Measurements from ENCODE around the gene ZBTB18. TPM values are rescaled to one million over a fixed set of nuclear protein-coding genes. Genes with fewer than 3 reads are reported as not detected.

Gene ZBTB18
- total and polyA plus RNA-seq, 10 donors = 17.2 to 43.0 (median 32.8) TPM

DNA sequence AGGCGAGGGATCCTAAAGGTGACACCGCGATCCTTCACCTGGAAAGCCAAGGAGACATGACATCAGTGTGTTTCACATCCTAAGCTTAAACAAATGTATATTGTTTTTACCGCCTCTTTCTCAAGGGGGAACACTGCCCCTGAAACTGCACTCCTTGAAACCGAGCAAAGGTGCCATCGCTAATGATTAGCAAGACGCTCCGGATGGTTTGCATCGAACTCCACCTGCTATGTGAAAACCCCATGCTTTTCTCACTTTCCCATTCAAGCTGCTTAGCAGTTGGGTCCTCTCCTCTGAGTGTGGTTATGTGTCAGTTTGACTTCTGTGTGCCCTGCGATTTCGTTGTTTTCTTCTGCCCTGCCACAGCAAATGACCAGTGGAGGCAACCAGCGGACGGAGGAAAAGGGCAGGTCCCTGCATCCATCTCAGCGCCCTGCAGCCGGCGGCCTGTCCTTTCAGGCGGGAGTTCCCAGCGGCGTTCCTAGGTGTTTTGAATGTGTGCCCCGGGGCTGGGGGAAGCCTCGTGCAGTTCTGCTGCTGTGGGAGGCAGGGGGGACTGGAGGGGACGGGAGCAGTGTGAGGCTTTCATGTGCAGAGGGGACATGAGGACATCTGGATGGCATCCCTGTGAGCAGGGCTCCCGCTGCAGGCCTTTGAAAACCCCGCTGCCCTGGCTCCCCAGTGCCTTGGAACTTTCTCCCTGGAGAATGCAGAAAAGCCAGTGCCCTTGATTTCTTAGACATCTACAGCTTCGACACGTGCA is 16.1 kb downstream of the ZBTB18 start:
- intact Hi-C loops (cut with DNase I; ENCODE audit: low total_unique reads) = no loop called here

GRCh38 chr1:244067893-244068292 is 16.8 kb downstream of the ZBTB18 start:
- TF ChIP-seq POLR2AphosphoS5 (IDR thresholded peaks at IDR 0.05) = no peak
- TF ChIP-seq CTCF (IDR thresholded peaks at IDR 0.05 in 8 of 11, conservative IDR thresholded peaks at IDR 0.05 in 3 of 11) = no peak
- no peak for TF ChIP-seq POLR2A (IDR thresholded peaks at IDR 0.05)
- Histone ChIP-seq H3K9me3 (no peaks in the 10 kb centered on the region), H3K27me3 (replicated peaks in 1 of 7) (no peaks in the 10 kb centered on the region), H3K27ac (no peak overlapping the region), H3K36me3 (no peaks in the 10 kb centered on the region), H3K4me1 (peaks cover 0 to 6% (median 0%) of the 10 kb centered on the region in 6 donors), H3K4me3 (no peak overlapping the region)
- no peak for DNase-seq
- intact Hi-C loops (cut with DNase I; ENCODE audit: low total_unique reads) = no loop called here
- 78 to 86% (median 82%) methylated on average over 4 of the region's 4 CpGs for WGBS, 5 donors

More for the DNA sequence above, 16.1 kb downstream of the ZBTB18 start:
- no peak for TF ChIP-seq POLR2A (IDR thresholded peaks at IDR 0.05)
- TF ChIP-seq POLR2AphosphoS5 (IDR thresholded peaks at IDR 0.05) = no peak
- no peak for TF ChIP-seq CTCF (IDR thresholded peaks at IDR 0.05 in 8 of 11, conservative IDR thresholded peaks at IDR 0.05 in 3 of 11)
- H3K36me3 ChIP-seq = no peaks in the 10 kb centered on the region
- no peak for DNase-seq
- H3K4me1 ChIP-seq = peaks cover 0 to 6% (median 0%) of the 10 kb centered on the region in 6 donors
- no peaks in the 10 kb centered on the region for H3K27me3 ChIP-seq (replicated peaks in 1 of 7)
- 88 to 91% (median 89%) methylated on average over 21 to 26 of the region's 26 CpGs for WGBS, 5 donors
- no peaks in the 10 kb centered on the region for H3K9me3 ChIP-seq
- no peak overlapping the region for H3K27ac ChIP-seq
- no peak overlapping the region for H3K4me3 ChIP-seq

DNA sequence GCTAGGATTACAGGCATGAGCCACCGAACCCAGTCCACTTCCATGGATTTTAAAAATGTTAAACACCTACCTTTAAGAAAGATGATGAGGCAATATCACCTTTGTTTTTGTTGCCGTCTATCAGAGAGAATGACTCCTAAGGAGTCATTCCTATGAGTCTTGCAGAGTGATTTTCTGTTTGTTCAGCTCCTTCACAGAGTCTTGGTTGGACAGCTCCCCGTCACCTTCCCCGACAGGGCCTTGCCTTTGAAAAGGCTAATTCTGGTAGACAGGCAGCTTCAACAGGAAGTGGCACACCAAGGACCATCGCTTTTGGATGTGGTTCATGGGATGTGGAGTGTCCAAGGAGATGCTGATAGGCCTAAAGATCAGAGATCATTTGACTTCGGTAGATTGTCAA is 17.5 kb downstream of the ZBTB18 start:
- H3K9me3 ChIP-seq = no peaks in the 10 kb centered on the region
- 76 to 86% (median 83%) methylated on average over 6 of the region's 6 CpGs for WGBS, 5 donors
- no peak overlapping the region for H3K27ac ChIP-seq
- intact Hi-C loops (cut with DNase I; ENCODE audit: low total_unique reads) = no loop called here
- H3K27me3 ChIP-seq (replicated peaks in 1 of 7) = peaks cover 0 to under 1% (median 0%) of the 10 kb centered on the region in 7 donors
- no peak for DNase-seq
- no peaks in the 10 kb centered on the region for H3K36me3 ChIP-seq
- H3K4me1 ChIP-seq = peaks cover 0 to 6% (median 0%) of the 10 kb centered on the region in 6 donors
- no peak overlapping the region for H3K4me3 ChIP-seq
- TF ChIP-seq CTCF (IDR thresholded peaks at IDR 0.05 in 8 of 11, conservative IDR thresholded peaks at IDR 0.05 in 3 of 11) = no peak
- TF ChIP-seq POLR2A (IDR thresholded peaks at IDR 0.05) = no peak
- TF ChIP-seq POLR2AphosphoS5 (IDR thresholded peaks at IDR 0.05) = no peak

GRCh38 chr1:244069326-244069898 is 18.3 kb downstream of the ZBTB18 start:
- H3K4me3 ChIP-seq = no peak overlapping the region
- TF ChIP-seq CTCF (IDR thresholded peaks at IDR 0.05 in 8 of 11, conservative IDR thresholded peaks at IDR 0.05 in 3 of 11) = no peak
- no peak for TF ChIP-seq POLR2A (IDR thresholded peaks at IDR 0.05)
- H3K9me3 ChIP-seq = no peaks in the 10 kb centered on the region
- intact Hi-C loops (cut with DNase I; ENCODE audit: low total_unique reads) = no loop called here
- DNase-seq = no peak
- peaks cover 0 to 9% (median 0%) of the 10 kb centered on the region in 7 donors for H3K27me3 ChIP-seq (replicated peaks in 1 of 7)
- no peaks in the 10 kb centered on the region for H3K36me3 ChIP-seq
- peaks cover 0 to 8% (median 4%) of the 10 kb centered on the region in 6 donors for H3K4me1 ChIP-seq
- WGBS, 5 donors = 81 to 95% (median 90%) methylated on average over 8 of the region's 8 CpGs
- H3K27ac ChIP-seq = no peak overlapping the region

Measured in spleen (tissue), 11 donors.